GM23248 (cell line): Measurements from ENCODE around the gene CHORDC1.

ENCODE experiments used
- EZH2 ChIP-seq: fragments of 200-600 bp; sonication (generic); IDR thresholded peaks from 2 replicates; pipeline ENCODE4 v1.6.1; 2018; ENCODE audit warnings: antibody characterized with exemption, mild to moderate bottlenecking; ENCODE audit not compliant: insufficient read depth, poor library complexity, severe bottlenecking
- EZH2phosphoT487 ChIP-seq: fragments of 200-600 bp; sonication (generic); IDR thresholded peaks from 2 replicates; pipeline ENCODE4 v1.6.1; 2018; ENCODE audit warnings: antibody characterized with exemption, moderate library complexity, mild to moderate bottlenecking, low read depth; ENCODE audit not compliant: insufficient read depth

GRCh38 chr11:90208857-90209256, 14.0 kb downstream of the CHORDC1 start:
- TF ChIP-seq EZH2 (no peak), EZH2phosphoT487 (no peak)
